Stimulated activated CD4-positive, alpha-beta T cell treated with anti-CD3 and anti-CD28 coated beads, Interleukin-12 subunit alpha, Interleukin-12 subunit beta, amount 100 ng/mL, for 24 hours (primary cell): ENCODE measurements around the gene CSNK1G1.

Experiments
- DNase-seq, 2 experiments: peaks; one replicate each; pipeline ENCODE4 v3.0.0-alpha.2; 2020; ENCODE audit warnings: low read depth in 2 of 2

CSNK1G1 gene

DNA sequence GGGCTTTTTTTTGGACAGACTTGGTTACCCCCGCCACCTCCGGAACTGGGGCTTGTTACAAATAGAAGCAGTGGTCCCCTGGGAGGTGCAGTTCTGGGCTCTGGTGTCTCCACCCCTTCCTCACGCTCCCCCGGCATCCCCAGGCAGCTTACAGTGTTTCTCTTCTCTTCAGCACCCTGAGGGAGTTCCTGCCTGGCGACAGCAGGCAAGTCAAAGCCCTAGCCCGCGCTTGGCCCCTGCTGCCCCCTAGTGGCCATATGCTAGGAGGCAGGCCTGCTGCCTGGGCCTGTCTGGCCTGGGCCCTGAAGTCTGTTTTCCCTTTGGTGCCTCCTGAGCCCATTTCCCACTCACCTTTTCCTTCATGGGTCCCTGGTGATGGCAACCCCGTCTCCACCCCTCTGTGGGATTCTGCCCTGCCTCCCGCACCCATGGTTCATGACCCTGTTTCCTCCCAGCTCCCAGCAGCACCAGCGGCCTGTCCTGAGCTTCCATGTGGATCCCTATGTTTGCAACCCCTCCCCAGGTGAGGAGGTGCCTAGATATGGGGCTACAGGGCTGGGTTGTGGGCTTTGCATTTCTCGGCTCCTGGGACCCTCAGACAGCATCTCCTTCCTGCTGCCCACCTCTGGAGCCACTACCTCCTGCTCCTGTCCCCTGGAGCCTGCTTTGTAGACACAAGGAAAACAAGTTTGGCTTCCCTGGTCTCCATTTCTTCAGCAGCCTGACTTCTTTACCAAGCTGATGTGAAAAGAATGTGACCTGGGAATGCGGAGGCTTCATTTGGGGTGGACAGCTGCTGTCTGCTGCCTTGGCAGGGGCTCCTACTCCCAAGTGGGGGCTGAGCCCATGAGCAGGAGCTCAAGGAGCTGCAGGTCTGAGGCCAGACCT lies 202.2 kb downstream of the CSNK1G1 start:
- DNase-seq: peak; percentile 82 to 92

DNA sequence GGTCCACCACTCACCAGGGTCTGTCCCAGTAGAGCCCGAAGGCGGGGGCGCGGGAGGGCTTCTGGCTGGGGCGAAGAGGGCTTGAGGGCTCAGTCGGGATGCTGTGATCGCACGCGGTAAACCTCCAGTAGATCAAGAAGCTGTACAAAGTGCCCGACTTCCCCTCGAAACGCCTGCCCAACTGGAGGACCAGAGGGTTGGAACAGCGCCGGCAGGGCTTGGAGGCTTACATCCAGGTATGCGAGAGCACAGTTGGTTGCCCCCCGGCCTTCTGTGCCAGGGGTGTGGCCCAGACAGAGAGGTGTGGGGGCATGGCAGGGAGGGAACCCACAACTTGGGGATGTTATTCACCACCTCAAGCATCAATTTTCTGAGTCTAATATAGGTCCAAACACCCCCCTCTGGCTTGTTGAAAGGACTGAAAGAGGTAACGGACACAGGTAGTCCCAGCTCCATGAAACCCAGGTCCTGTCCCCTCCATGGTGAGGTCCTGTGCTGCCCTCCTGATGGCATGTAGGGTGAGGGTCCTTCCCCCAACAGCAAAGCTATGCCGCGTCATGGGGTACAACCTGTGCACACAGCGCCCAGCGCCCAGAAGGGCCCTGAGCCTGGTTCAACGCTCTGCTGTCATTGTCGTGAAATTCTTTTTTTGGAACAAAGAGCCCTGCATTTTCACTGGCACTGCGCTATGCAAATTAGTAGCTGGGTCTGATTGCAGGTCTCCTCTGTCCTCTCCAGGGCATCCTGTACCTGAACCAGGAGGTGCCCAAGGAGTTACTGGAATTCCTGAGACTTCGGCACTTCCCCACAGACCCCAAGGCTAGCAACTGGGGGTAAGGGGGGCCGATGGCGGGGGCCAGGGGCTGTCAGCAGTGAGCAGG lies 203.2 kb downstream of the CSNK1G1 start:
- no peak for DNase-seq

DNA sequence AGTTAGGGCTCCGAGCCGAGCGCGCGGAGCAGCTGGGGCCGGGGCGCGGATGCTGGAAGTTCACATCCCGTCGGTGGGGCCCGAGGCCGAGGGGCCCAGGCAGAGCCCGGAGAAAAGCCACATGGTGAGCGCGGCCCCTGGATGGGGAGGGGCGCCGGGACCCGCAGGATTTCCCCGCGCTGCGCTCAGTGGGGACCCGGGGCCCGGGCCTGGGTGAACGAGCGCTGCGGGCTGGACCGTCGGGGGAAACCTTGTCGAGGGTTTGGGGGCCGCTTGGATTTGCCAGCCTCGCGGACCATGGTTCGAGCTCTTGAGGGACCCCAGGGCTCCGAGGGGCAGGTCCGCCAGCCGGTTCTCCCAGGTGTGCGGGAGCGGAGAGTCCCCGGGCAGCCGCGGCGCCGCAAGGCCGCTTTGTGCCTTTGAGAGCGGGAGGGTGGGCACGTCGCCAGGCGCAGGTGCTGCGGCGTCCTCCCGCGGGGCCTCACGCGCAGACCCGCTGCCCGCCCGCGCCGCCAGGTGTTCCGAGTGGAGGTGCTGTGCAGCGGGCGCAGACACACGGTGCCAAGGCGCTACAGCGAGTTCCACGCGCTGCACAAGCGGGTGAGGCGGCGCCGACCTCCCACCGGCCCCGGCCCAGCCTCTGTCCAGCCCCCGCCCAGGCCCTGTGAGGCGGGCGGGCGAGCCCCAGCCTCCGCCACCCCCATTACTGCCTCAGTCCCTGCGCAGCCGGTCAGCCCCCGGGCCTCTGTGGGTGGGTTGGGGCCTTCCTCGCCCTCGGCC lies 204.1 kb downstream of the CSNK1G1 start, which contains the start of gene SNX22:
SNX22 (plus strand) TSS at position 5 of the 780 bp plus-strand sequence; CDS start at position 50, 45 bp downstream.
- no peak for DNase-seq

GRCh38 chr15:64149893-64150578 lies 205.9 kb downstream of the CSNK1G1 start:
- no peak for DNase-seq

- DNase-seq: no peak
Measured at GRCh38 chr15:64149424-64149823, 206.5 kb downstream of the CSNK1G1 start.

- DNase-seq: no peak
Measured at GRCh38 chr15:64148581-64148980, 207.4 kb downstream of the CSNK1G1 start.

- DNase-seq: no peak
Measured at GRCh38 chr15:64148168-64148567, 207.8 kb downstream of the CSNK1G1 start.

DNA sequence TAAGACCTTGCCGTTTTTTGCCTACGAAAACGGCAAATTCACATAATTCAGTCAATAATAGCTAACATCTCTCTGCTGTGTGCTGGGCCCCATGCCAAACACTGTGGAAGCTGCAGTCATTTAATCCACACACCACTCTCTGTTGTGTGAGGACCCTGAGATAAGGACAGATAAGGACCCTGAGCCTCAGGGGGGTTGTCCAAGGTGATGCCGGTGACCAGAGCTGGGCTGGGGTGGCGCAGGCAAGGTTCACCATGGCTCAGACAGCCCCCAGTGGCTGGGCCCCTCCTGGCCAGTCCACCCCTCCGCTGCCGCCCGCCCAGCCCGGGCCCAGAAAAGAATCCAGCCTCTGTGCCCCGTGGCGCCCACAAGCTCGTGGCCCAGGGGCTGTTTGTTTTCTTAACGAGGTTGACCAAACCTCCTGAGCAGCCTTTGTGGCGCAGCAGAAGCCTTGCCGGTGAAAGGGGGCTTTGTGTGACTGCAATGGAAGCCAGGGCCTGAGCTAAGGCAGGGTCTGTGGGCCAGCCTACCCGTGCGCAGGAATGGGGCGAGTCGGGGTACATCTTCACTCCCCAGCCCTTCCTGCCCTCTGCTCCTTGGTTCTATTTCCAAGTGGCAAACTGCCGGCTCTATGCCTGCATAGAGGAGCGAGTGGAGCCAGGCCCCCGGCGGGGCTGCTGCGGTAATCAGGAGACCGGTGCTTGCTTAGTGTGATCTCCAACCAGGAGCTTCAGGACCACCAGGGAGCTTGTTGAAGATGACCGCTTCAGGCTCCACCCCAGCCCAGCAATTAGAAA lies 208.9 kb downstream of the CSNK1G1 start:
- no peak for DNase-seq

DNA sequence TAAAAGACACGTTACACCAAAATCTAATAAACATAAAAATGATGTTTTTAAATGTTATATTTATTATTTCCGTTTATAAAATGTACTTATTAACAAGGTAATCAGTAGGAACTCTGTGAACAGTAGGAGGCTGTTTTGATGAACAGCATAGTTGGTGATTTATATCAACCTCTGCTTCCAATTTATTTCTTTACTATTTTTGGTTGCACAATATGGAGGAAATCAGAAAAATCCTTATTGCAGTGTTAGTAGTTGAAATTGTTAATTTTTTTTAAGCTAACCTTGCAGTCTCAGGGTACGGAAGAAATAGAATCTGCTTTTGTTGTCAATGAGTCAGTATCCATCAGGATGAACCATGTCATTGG lies 209.5 kb downstream of the CSNK1G1 start:
- DNase-seq: no peak

DNA sequence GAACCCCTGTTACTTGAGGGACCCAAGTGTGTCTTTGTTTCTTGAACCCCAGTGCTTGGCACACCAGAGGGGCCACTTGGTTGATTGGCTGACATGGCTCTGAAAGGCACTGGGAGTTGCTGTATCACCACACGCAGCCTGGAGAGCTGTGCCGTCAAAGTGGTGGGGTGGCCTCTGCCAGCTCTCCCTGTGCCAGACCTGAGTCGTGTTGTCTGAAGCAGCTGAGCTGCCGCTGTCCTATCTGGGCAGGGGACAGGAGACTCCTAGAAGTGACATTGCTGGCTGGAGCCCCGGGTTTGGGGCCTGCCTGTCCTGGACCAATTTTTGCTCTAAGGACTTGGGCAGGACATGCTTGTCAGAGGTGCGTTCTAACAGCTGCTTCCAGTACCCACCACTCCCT lies 209.9 kb downstream of the CSNK1G1 start:
- DNase-seq: no peak

DNA sequence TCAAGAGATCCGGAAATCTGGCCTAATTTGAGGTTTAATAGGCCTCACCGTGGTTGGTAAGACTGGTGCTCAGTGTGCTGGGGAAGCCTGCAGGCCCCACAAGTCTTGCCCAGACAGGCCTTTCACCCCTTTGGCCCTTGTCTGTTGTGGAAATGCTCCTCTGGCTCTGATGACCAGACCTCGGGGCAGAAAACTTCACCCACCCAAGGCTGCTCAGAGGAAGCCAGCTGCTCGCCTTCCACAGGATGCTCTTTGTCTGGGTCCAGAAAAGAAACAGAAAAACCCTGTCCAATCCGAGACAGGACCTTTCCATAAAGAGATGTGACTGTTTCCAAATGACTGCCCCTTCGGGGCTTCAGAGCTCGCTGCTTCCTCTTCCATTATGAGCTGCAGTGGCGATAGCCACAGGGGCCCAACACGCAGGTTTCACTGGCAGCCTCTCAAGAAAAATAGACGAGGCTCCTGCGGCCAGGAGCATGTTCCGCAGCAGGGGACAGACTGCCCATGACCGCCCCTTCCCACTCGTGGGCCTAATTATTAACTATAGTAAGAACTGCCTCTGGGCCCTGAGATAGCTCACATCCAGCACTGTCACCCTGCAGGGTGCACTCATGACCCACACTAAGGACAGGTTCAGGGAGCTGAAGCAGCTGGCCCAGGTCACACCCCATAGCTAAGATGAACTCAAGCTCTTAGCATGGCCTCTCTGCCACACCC lies 211.2 kb downstream of the CSNK1G1 start:
- DNase-seq: no peak

DNA sequence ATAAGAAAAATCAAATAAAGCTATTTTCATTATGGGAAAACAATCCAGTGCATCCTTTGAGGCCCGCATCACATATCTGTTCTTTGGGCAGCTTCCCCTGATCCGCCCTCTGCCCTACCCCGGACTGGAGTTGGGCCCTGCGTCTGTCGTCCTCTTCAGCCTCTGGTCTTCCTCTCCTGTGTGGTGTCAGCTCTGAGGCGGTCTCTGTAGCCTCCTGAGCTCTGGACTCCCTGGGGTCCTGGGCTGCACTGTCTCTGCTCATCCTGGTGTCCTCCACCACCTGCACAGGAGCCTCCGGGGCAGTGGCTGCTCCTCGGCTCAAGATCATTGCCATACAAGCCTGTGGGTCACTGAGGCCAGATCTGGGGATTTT lies 211.8 kb downstream of the CSNK1G1 start:
- no peak for DNase-seq

DNA sequence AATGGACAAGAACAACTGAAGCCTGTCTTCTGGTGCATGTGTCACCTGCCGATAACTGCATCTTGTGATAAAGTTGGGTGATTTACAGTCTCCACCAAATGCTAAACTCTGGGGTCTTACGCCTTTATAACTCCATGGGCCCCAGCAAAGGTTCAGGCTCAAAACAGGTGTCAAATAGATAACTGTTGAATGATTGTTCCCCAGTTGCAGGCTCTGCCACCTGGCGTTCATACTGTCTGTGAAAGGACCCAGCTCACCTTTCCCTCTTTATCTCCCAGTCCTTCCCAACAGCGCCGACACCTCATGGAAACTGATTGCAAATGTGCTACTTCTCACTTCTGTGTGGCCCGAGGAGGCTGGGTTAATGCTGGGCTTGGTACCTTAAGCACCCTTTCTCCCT lies 212.7 kb downstream of the CSNK1G1 start:
- DNase-seq: no peak

GRCh38 chr15:64141798-64142512 lies 214.0 kb downstream of the CSNK1G1 start:
- DNase-seq: no peak

DNA sequence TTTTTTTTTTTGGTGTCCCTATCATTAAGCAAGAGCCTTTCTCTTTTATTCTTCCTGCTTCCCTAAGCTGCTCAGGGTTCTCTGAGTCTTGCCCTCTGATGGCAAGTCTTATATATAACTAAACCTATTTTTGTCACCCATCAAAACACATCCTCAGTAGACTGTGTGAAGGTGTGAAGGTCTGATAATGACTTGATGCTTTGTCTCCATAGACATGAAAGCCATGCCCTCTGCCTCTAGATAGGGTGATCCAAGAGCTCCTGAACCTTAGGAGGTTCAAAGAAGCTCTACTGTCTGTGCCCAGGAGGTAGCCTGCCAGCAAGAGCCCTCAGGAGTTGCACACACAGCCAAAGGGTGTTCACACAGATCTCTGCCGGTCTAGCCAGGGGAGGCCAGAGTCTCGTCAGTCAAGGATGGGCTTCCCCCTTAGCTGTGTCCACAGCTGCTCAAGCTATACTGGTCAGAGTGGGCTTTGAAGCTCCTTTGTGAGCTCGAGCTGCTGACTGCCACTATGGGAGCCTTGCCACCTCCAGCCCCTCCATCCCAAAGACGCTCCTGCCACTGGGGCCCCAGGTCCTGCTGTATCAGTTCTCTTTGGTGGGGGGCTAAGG lies 217.5 kb downstream of the CSNK1G1 start:
- no peak for DNase-seq

DNA sequence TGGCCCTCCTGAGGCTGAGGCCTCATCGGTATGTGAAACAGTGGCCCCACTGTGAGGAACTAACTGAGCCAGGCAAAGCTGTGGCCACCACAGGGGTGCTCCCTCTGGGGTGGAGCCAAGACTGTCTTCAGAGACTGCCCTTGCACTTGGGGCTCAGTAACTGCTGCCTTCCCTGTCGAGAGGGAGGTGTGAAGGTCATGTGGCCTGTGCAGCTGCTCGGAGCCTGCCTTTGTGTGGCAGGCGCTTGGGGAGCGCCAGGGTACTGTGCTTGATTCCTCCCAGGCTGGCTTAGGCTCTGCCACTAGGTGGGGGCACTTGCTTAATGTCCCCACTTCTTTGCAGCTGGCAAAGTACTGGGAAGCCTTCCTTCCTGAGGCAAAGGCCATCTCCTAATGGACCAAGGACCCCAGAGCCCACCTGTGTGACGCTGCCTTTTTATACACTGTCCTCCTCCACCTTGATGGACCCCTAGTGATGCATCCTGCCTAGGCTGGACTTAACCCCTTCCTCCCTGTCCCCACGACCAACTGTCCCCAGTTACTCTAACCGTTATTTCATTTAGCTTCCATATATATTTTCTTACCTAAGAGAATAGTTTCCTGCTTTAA lies 218.6 kb downstream of the CSNK1G1 start:
- DNase-seq: no peak

- no peak for DNase-seq
Measured at GRCh38 chr15:64136347-64136746, 219.6 kb downstream of the CSNK1G1 start.

- DNase-seq: no peak
Measured at GRCh38 chr15:64134345-64134829, 221.6 kb downstream of the CSNK1G1 start.
